PC-9 (cell line): ENCODE data around the gene FAM149A. TPM values are rescaled to one million over a fixed set of nuclear protein-coding genes. Genes with fewer than 3 reads are reported as not detected.

Experiments used
- BruUV-seq: library from RNA; stranded (reverse); fragments of 400-500 nt; replicated peaks from 2 replicates; lab custom pipeline; 2021; lab: Mats Ljungman, UMichigan
- CTCF ChIA-PET: fragments of 300-600 bp; sonication (Branson Sonifier 250); formaldehyde crosslinking; loops from one replicate; lab custom pipeline; 2022; ENCODE audit warnings: antibody characterized with exemption; lab: Charles Lee
- POLR2A ChIA-PET: fragments of 300-600 bp; sonication (Branson Sonifier 250); formaldehyde crosslinking; loops from one replicate; lab custom pipeline; 2022; ENCODE audit warnings: antibody characterized with exemption; ENCODE audit not compliant: unreplicated experiment; lab: Charles Lee
- DNase-seq, 2 experiments: peaks; one replicate each; pipeline versions ENCODE4 v3.0.0 to v3.0.0-alpha.2; 2015 to 2022; ENCODE audit warnings: mixed read lengths in 1 of 2
- H2AFZ ChIP-seq: fragments of 200-600 bp; sonication (generic); 2 replicates; pipeline ENCODE4 v1.8.1; 2017; ENCODE audit warnings: antibody characterized with exemption
- H3F3A ChIP-seq: fragments of 200-600 bp; sonication (generic); 2 replicates; pipeline ENCODE4 v1.8.1; 2017; ENCODE audit warnings: antibody characterized with exemption, mild to moderate bottlenecking, low read depth; ENCODE audit not compliant: insufficient read depth
- H3K27ac ChIP-seq: fragments of 200-600 bp; sonication (generic); 2 replicates; pipeline ENCODE4 v1.6.1; 2016; ENCODE audit warnings: mixed run types
- H3K27me3 ChIP-seq: fragments of 200-600 bp; sonication (generic); 2 replicates; pipeline ENCODE4 v1.6.1; 2016; ENCODE audit warnings: low read depth, mixed run types; ENCODE audit not compliant: insufficient read depth
- H3K36me3 ChIP-seq: fragments of 200-600 bp; sonication (generic); 2 replicates; pipeline ENCODE4 v1.6.1; 2016; ENCODE audit warnings: low read depth, mixed run types
- H3K4me1 ChIP-seq: fragments of 200-600 bp; sonication (generic); replicated peaks from 2 replicates; pipeline ENCODE4 v1.6.1; 2016; ENCODE audit warnings: mixed run types; ENCODE audit not compliant: insufficient read depth
- H3K4me2 ChIP-seq: fragments of 200-600 bp; sonication (generic); 2 replicates; pipeline ENCODE4 v1.6.1; 2017; ENCODE audit warnings: mixed run types
- H3K4me3 ChIP-seq: fragments of 200-600 bp; sonication (generic); 2 replicates; pipeline ENCODE4 v1.6.1; 2016; ENCODE audit warnings: mixed run types
- H3K79me2 ChIP-seq: fragments of 200-600 bp; sonication (generic); 2 replicates; pipeline ENCODE4 v1.6.1; 2017; ENCODE audit warnings: low read depth, mixed run types
- H3K9me2 ChIP-seq: fragments of 200-600 bp; sonication (generic); 2 replicates; pipeline ENCODE4 v1.8.1; 2017; ENCODE audit warnings: mild to moderate bottlenecking; ENCODE audit not compliant: insufficient read depth
- H3K9me3 ChIP-seq: fragments of 200-600 bp; sonication (generic); 2 replicates; pipeline ENCODE4 v1.8.1; 2016; ENCODE audit warnings: low read depth; ENCODE audit not compliant: insufficient read depth
- H4K20me1 ChIP-seq: fragments of 200-600 bp; sonication (generic); 2 replicates; pipeline ENCODE4 v1.8.1; 2017; ENCODE audit not compliant: insufficient read depth
- CTCF ChIP-seq: fragments of 200-600 bp; sonication (generic); conservative IDR thresholded peaks from 2 replicates; pipeline ENCODE4 v1.6.1; 2017; ENCODE audit warnings: mixed run types, antibody characterized with exemption, mild to moderate bottlenecking, moderate library complexity
- EZH2 ChIP-seq: fragments of 200-600 bp; sonication (generic); IDR thresholded peaks from 2 replicates; pipeline ENCODE4 v1.8.0; 2017; ENCODE audit warnings: antibody characterized with exemption, low read depth
- intact Hi-C: fragments of 100-400 bp; cut with micrococcal nuclease; formaldehyde crosslinking; loops from one replicate; pipeline ENCODE4 v1.10.0; 2022; ENCODE audit not compliant: unreplicated experiment
- total RNA-seq: library from RNA; stranded (reverse); gene quantifications from 2 replicates; pipeline ENCODE4 v1.2.3, GENCODE V29; 2021

The FAM149A gene
- total RNA-seq, 1 experiment from 2014 or later = 0.26 TPM

- Histone ChIP-seq H3K79me2 (no peaks in the 10 kb centered on the region), H4K20me1 (no peaks in the 10 kb centered on the region), H3K27ac (no peak overlapping the region), H3F3A (no peaks in the 10 kb centered on the region), H3K4me1 (no peaks in the 10 kb centered on the region), H2AFZ (no peak overlapping the region), H3K27me3 (no peaks in the 10 kb centered on the region), H3K4me2 (no peak overlapping the region), H3K9me3 (no peaks in the 10 kb centered on the region), H3K4me3 (no peak overlapping the region), H3K9me2 (no peaks in the 10 kb centered on the region), H3K36me3 (no peaks in the 10 kb centered on the region)
- DNase-seq = no peak
- CTCF ChIA-PET = no interaction called here
- intact Hi-C loops = no loop called here
- TF ChIP-seq CTCF (no peak), EZH2 (no peak)
- POLR2A ChIA-PET = no interaction called here
- no TSS peak for BruUV-seq
These were observed 66.5 kb downstream of the FAM149A start for GRCh38 chr4:186170966-186171365.

- intact Hi-C loops = no loop called here
- no TSS peak for BruUV-seq
These were observed 68.0 kb downstream of the FAM149A start for GRCh38 chr4:186172546-186172945.

GRCh38 chr4:186188107-186188506 lies 83.6 kb downstream of the FAM149A start:
- no peaks in the 10 kb centered on the region for H3K36me3 ChIP-seq
- no peaks in the 10 kb centered on the region for H3K9me2 ChIP-seq
- H3K4me2 ChIP-seq = no peak overlapping the region
- H2AFZ ChIP-seq = no peak overlapping the region
- no peaks in the 10 kb centered on the region for H3K79me2 ChIP-seq
- BruUV-seq = no TSS peak
- no peaks in the 10 kb centered on the region for H4K20me1 ChIP-seq
- no peaks in the 10 kb centered on the region for H3K27me3 ChIP-seq
- ChIA-PET POLR2A (no interaction called here), CTCF (no interaction called here)
- no peaks in the 10 kb centered on the region for H3K9me3 ChIP-seq
- H3K4me1 ChIP-seq = peaks cover 8% of the 10 kb centered on the region
- no peaks in the 10 kb centered on the region for H3F3A ChIP-seq
- TF ChIP-seq CTCF (no peak), EZH2 (no peak)
- H3K27ac ChIP-seq = no peak overlapping the region
- DNase-seq = no peak
- intact Hi-C loops = no loop called here
- H3K4me3 ChIP-seq = no peak overlapping the region

More at GRCh38 chr4:186172546-186172945, 68.0 kb downstream of the FAM149A start:
- Histone ChIP-seq H3K9me3 (no peaks in the 10 kb centered on the region), H3K9me2 (no peaks in the 10 kb centered on the region), H3K4me2 (no peak overlapping the region), H3K27ac (no peak overlapping the region), H2AFZ (no peak overlapping the region), H3K79me2 (no peaks in the 10 kb centered on the region), H3K36me3 (no peaks in the 10 kb centered on the region), H3K4me3 (no peak overlapping the region), H4K20me1 (no peaks in the 10 kb centered on the region), H3F3A (no peaks in the 10 kb centered on the region), H3K4me1 (no peaks in the 10 kb centered on the region), H3K27me3 (no peaks in the 10 kb centered on the region)
- no peak for DNase-seq
- CTCF ChIA-PET = no interaction called here
- POLR2A ChIA-PET = no interaction called here
- no peak for TF ChIP-seq CTCF
- no peak for TF ChIP-seq EZH2
